ENCODE results near the gene FBXW4.

The FBXW4 gene

GRCh38 chr10:101615525-101616116 lies 79.3 kb downstream of the FBXW4 start:
- no peak for TF ChIP-seq CTCF (IDR thresholded peaks at IDR 0.05; ENCODE audit: insufficient read depth, low read length, missing control alignments)
- POLR2A ChIA-PET, result no interaction called here

GRCh38 chr10:101614663-101615524 lies 80.1 kb downstream of the FBXW4 start:
- no peak for TF ChIP-seq CTCF (IDR thresholded peaks at IDR 0.05; ENCODE audit: insufficient read depth, low read length, missing control alignments)
- no peak for DNase-seq (ENCODE audit: low read depth, low spot score)
- no peak overlapping the region for H3K4me3 ChIP-seq (ENCODE audit: low read depth, low read length)
- POLR2A ChIA-PET, result no interaction called here
- CTCF ChIA-PET, result interaction anchor here (1.3 to 3.6 kb wide), 3 partner anchors 10 to 166 kb away, joined by 3 to 16 read pairs (median 6); no protein-coding TSS in a partner anchor

More at GRCh38 chr10:101615525-101616116, 79.3 kb downstream of the FBXW4 start:
- DNase-seq (ENCODE audit: low read depth, low spot score), result no peak
- no peak overlapping the region for H3K4me3 ChIP-seq (ENCODE audit: low read depth, low read length)
- CTCF ChIA-PET, result interaction anchor here (0.9 to 3.6 kb wide), 5 partner anchors 11 to 454 kb away, joined by 3 to 16 read pairs (median 4); no protein-coding TSS in a partner anchor

- ChIA-PET CTCF (interaction anchor here (2.4 to 14.6 kb wide), 2 partner anchors 11 to 167 kb away, joined by 13 to 265 read pairs; partner anchors contain the start of gene NPM3), POLR2A (no interaction called here)
- H3K4me3 ChIP-seq (ENCODE audit: low read depth, low read length), result no peak overlapping the region
- DNase-seq (ENCODE audit: low read depth, low spot score), result no peak
- TF ChIP-seq CTCF (IDR thresholded peaks at IDR 0.05; ENCODE audit: insufficient read depth, low read length, missing control alignments), result no peak
Observed at GRCh38 chr10:101613646-101614045, 81.3 kb downstream of the FBXW4 start.

- H3K4me3 ChIP-seq (ENCODE audit: low read depth, low read length), result no peak overlapping the region
- no peak for TF ChIP-seq CTCF (IDR thresholded peaks at IDR 0.05; ENCODE audit: insufficient read depth, low read length, missing control alignments)
- ChIA-PET CTCF (interaction anchor here (1.1 to 14.6 kb wide), 3 partner anchors 10 to 572 kb away, joined by 3 to 265 read pairs (median 13); partner anchors contain the start of gene NPM3), POLR2A (no interaction called here)
- no peak for DNase-seq (ENCODE audit: low read depth, low spot score)
Observed at GRCh38 chr10:101612872-101613271, 82.1 kb downstream of the FBXW4 start.

- no peak for TF ChIP-seq CTCF (IDR thresholded peaks at IDR 0.05; ENCODE audit: insufficient read depth, low read length, missing control alignments)
- ChIA-PET CTCF (interaction anchor here (1.1 to 14.6 kb wide), 3 partner anchors 9 to 571 kb away, joined by 3 to 265 read pairs (median 13); partner anchors contain the start of gene NPM3), POLR2A (no interaction called here)
- no peak for DNase-seq (ENCODE audit: low read depth, low spot score)
- H3K4me3 ChIP-seq (ENCODE audit: low read depth, low read length), result no peak overlapping the region
Observed at GRCh38 chr10:101612086-101612485, 82.9 kb downstream of the FBXW4 start.
